Activated naive CD8-positive, alpha-beta T cell treated with anti-CD3 and anti-CD28 coated beads for 36 hours (primary cell): Measurements from ENCODE around the gene PDLIM5. TPM values are rescaled to one million over a fixed set of nuclear protein-coding genes. Genes with fewer than 3 reads are reported as not detected.

Experiments used
- DNase-seq: peaks from one replicate; pipeline ENCODE4 v3.0.0; 2021
- H3K27ac Mint-ChIP-seq: one replicate; pipeline ENCODE4 v1.8.0; 2022; ENCODE audit warnings: mild to moderate bottlenecking, moderate library complexity, mixed read lengths
- H3K27me3 Mint-ChIP-seq: one replicate; pipeline ENCODE4 v1.8.0; 2022; ENCODE audit warnings: mild to moderate bottlenecking, mixed read lengths
- H3K36me3 Mint-ChIP-seq: one replicate; pipeline ENCODE4 v1.8.0; 2021; ENCODE audit warnings: mild to moderate bottlenecking, mixed read lengths
- H3K4me1 Mint-ChIP-seq: one replicate; pipeline ENCODE4 v1.8.0; 2021; ENCODE audit warnings: mixed read lengths
- H3K4me3 Mint-ChIP-seq: one replicate; pipeline ENCODE4 v1.8.0; 2022; ENCODE audit warnings: mild to moderate bottlenecking, moderate library complexity, mixed read lengths
- H3K9me3 Mint-ChIP-seq: one replicate; pipeline ENCODE4 v1.8.0; 2022; ENCODE audit warnings: mixed read lengths
- total RNA-seq, 2 experiments: library from RNA; stranded (reverse); gene quantifications; one replicate each; pipeline ENCODE4 v1.2.3, GENCODE V29; 2021

The PDLIM5 gene
- total RNA-seq, 2 experiments from 2014 or later, result 15.1 to 17.0 TPM

- Mint-ChIP-seq H3K27ac (no peak overlapping the region), H3K4me1 (peaks cover 2% of the 10 kb centered on the region), H3K36me3 (no peaks in the 10 kb centered on the region), H3K4me3 (no peak overlapping the region), H3K27me3 (no peaks in the 10 kb centered on the region), H3K9me3 (no peaks in the 10 kb centered on the region)
- DNase-seq, result no peak
Observed at GRCh38 chr4:94689155-94689860, 237.6 kb downstream of the PDLIM5 start.

DNA sequence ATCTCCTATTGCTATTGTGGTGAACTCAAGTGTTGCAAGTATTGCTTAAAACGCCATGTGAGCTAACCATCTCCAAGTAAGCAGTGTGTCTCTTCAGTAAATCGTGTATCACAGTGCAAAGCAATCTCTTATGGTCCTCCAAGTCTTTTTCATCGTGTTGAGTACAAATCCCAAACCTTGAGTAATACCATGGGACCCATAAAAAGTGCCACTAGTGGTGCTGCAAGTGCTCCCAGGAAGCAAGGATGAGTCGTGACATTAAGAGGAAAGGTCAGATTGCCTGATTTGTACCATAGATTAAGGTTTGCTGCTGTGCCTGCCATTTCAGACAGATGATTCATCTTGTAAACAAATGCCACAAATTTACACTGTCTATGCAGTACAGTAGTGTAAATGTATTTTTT is 239.1 kb downstream of the PDLIM5 start:
- peaks cover 2% of the 10 kb centered on the region for H3K4me1 Mint-ChIP-seq
- DNase-seq, result no peak
- H3K27ac Mint-ChIP-seq, result peak overlapping the region; percentile 22
- H3K9me3 Mint-ChIP-seq, result no peaks in the 10 kb centered on the region
- H3K4me3 Mint-ChIP-seq, result no peak overlapping the region
- no peaks in the 10 kb centered on the region for H3K27me3 Mint-ChIP-seq
- no peaks in the 10 kb centered on the region for H3K36me3 Mint-ChIP-seq

- no peak overlapping the region for H3K4me3 Mint-ChIP-seq
- H3K9me3 Mint-ChIP-seq, result no peaks in the 10 kb centered on the region
- no peaks in the 10 kb centered on the region for H3K36me3 Mint-ChIP-seq
- H3K27ac Mint-ChIP-seq, result no peak overlapping the region
- no peak for DNase-seq
- H3K4me1 Mint-ChIP-seq, result peaks cover 2% of the 10 kb centered on the region
- H3K27me3 Mint-ChIP-seq, result no peaks in the 10 kb centered on the region
Observed at GRCh38 chr4:94691552-94691951, 239.8 kb downstream of the PDLIM5 start.

DNA sequence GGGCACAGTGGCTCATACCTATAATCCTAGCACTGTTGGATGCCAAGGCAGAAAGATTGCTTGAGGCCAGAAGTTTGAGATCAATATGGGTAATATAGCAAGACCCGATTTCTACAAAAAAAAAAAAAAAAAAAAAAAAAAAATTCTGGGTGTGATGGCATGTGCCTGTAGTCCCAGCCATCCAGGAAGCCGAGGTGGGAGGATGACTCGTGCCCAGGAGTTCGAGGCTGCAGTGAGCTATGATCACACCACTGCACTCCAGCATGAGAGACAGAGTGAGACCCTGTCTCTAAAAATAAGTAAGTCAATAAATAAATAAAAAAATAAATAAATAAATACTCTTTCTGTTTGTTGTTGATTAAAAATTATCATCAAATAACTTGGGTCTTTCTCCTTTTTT is 243.6 kb downstream of the PDLIM5 start:
- peaks cover 2% of the 10 kb centered on the region for H3K4me1 Mint-ChIP-seq
- H3K4me3 Mint-ChIP-seq, result no peak overlapping the region
- no peak for DNase-seq
- no peaks in the 10 kb centered on the region for H3K27me3 Mint-ChIP-seq
- no peak overlapping the region for H3K27ac Mint-ChIP-seq
- no peaks in the 10 kb centered on the region for H3K36me3 Mint-ChIP-seq
- H3K9me3 Mint-ChIP-seq, result no peaks in the 10 kb centered on the region

DNA sequence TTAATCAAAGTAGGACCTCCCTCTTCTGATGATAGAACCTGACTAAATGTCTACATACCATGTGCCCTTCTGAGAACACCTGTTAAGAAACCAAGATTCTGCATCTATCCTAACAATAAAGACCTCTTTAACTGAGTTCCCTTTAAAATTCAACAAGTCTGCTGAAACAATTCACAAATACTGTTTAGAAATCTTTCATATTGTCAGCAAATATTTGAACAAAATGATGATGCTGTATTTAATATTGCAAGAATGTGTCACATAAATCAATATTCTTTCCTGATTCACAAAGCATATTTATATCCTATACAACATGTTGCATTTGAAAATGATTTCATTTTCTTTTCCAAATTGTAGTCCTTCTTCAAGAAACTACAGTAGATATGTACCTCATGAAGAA is 246.4 kb downstream of the PDLIM5 start:
- Mint-ChIP-seq H3K9me3 (no peaks in the 10 kb centered on the region), H3K4me1 (no peaks in the 10 kb centered on the region), H3K4me3 (no peak overlapping the region), H3K36me3 (no peaks in the 10 kb centered on the region), H3K27me3 (no peaks in the 10 kb centered on the region), H3K27ac (no peak overlapping the region)
- no peak for DNase-seq

- Mint-ChIP-seq H3K27ac (no peak overlapping the region), H3K9me3 (no peaks in the 10 kb centered on the region)
- DNase-seq, result no peak
Observed at GRCh38 chr4:94700298-94700697, 248.6 kb downstream of the PDLIM5 start.

GRCh38 chr4:94701631-94702300 is 250.0 kb downstream of the PDLIM5 start:
- H3K4me1 Mint-ChIP-seq, result no peaks in the 10 kb centered on the region
- no peaks in the 10 kb centered on the region for H3K27me3 Mint-ChIP-seq
- H3K4me3 Mint-ChIP-seq, result no peak overlapping the region
- H3K36me3 Mint-ChIP-seq, result no peaks in the 10 kb centered on the region
- DNase-seq, result no peak
- no peak overlapping the region for H3K27ac Mint-ChIP-seq
- H3K9me3 Mint-ChIP-seq, result no peaks in the 10 kb centered on the region

More at GRCh38 chr4:94700298-94700697, 248.6 kb downstream of the PDLIM5 start:
- Mint-ChIP-seq H3K27me3 (no peaks in the 10 kb centered on the region), H3K4me1 (no peaks in the 10 kb centered on the region), H3K36me3 (no peaks in the 10 kb centered on the region), H3K4me3 (no peak overlapping the region)

- DNase-seq, result no peak
- Mint-ChIP-seq H3K27me3 (no peaks in the 10 kb centered on the region), H3K36me3 (no peaks in the 10 kb centered on the region), H3K4me3 (no peak overlapping the region), H3K9me3 (no peaks in the 10 kb centered on the region), H3K27ac (no peak overlapping the region), H3K4me1 (no peaks in the 10 kb centered on the region)
Observed at GRCh38 chr4:94711635-94712034, 259.9 kb downstream of the PDLIM5 start.

GRCh38 chr4:94714365-94715160 is 262.8 kb downstream of the PDLIM5 start:
- H3K27me3 Mint-ChIP-seq, result no peaks in the 10 kb centered on the region
- H3K4me3 Mint-ChIP-seq, result no peak overlapping the region
- H3K27ac Mint-ChIP-seq, result no peak overlapping the region
- no peaks in the 10 kb centered on the region for H3K9me3 Mint-ChIP-seq
- no peaks in the 10 kb centered on the region for H3K36me3 Mint-ChIP-seq
- H3K4me1 Mint-ChIP-seq, result no peaks in the 10 kb centered on the region
- no peak for DNase-seq

GRCh38 chr4:94715726-94716125 is 264.0 kb downstream of the PDLIM5 start:
- Mint-ChIP-seq H3K9me3 (no peaks in the 10 kb centered on the region), H3K4me1 (no peaks in the 10 kb centered on the region), H3K27me3 (no peaks in the 10 kb centered on the region), H3K4me3 (no peak overlapping the region), H3K27ac (no peak overlapping the region), H3K36me3 (no peaks in the 10 kb centered on the region)
- DNase-seq, result no peak

Other genes with a start within 250 kb of the PDLIM5 start
- 10 to 100 TPM; 33.5 to 35.4 TPM for gene SMARCAD1, start 244.1 kb upstream of the PDLIM5 start, total RNA-seq
- not detected for gene HPGDS, start 109.1 kb upstream of the PDLIM5 start, total RNA-seq